K562 (cell line): Measurements from ENCODE around the gene AUNIP. TPM values are rescaled to one million over a fixed set of nuclear protein-coding genes. Genes with fewer than 3 reads are reported as not detected.

ENCODE experiments used
- E2F3 ChIP-seq: fragments of 250-450 bp; sonication (Bioruptor Pico); IDR thresholded peaks from 2 replicates; pipeline ENCODE4 v1.4.0; 2020; ENCODE audit warnings: mild to moderate bottlenecking
- GTF2E2 ChIP-seq: fragments of 200-800 bp; sonication (Bioruptor generic); IDR thresholded peaks from 2 replicates; pipeline ENCODE4 v1.6.1; 2016; ENCODE audit warnings: missing genetic modification characterization, missing compliant biosample characterization
- KDM4B ChIP-seq, 2 experiments: fragments of 450-650 bp in 1 of 2; sonication (generic) in 1 of 2; IDR thresholded peaks; 2 replicates each; pipeline ENCODE4 v1.6.1; 2016 to 2017; ENCODE audit warnings: borderline replicate concordance in 2 of 2, antibody characterized with exemption in 1 of 2, low read depth in 1 of 2, mild to moderate bottlenecking in 1 of 2
- LEF1 ChIP-seq: fragments of 450-650 bp; IDR thresholded peaks from 2 replicates; pipeline ENCODE4 v1.6.1; 2016; ENCODE audit warnings: mild to moderate bottlenecking
- POLR2B ChIP-seq: fragments of 450-650 bp; IDR thresholded peaks from 2 replicates; pipeline ENCODE4 v1.6.1; 2018; ENCODE audit warnings: low read depth; ENCODE audit not compliant: partially characterized antibody
- SIN3A ChIP-seq, 2 experiments: fragments of 150-350 bp in 1 of 2; IDR thresholded peaks; 2 replicates each; pipeline ENCODE4 v1.6.1; 2011 to 2016; ENCODE audit warnings: borderline replicate concordance in 2 of 2, low read depth in 2 of 2, low read length in 2 of 2, mild to moderate bottlenecking in 2 of 2, moderate library complexity in 2 of 2; ENCODE audit not compliant: control insufficient read depth in 1 of 2
- THRA ChIP-seq: fragments of 450-650 bp; IDR thresholded peaks from 2 replicates; pipeline ENCODE4 v1.6.1; 2017; ENCODE audit warnings: mild to moderate bottlenecking, moderate library complexity
- ZBED1 ChIP-seq: IDR thresholded peaks from 2 replicates; pipeline ENCODE4 v1.6.1; 2014
- ZBTB2 ChIP-seq: fragments of 450-650 bp; IDR thresholded peaks from 2 replicates; pipeline ENCODE4 v1.6.1; 2016; ENCODE audit warnings: antibody characterized with exemption
- polyA plus RNA-seq, 8 experiments: library from polyadenylated mRNA; depleted of rRNA in 4 of 8; stranded (reverse) in 5 of 8; unstranded in 3 of 8; fragments of >200 nt; fragmentation: Nextera tagmentation in 2 of 8; fragmentation: Illumina TruSeq in 1 of 8; extraction: Ambion mirVana in 2 of 8; extraction: Trizol in 1 of 8; gene quantifications; 2 replicates each; pipeline versions ENCODE4 v1.2.1 to v1.2.3, GENCODE V29; 2011 to 2014; ENCODE audit warnings: inconsistent platforms in 1 of 8, missing spikeins in 1 of 8
- total RNA-seq, 7 experiments: library from RNA; depleted of rRNA in 6 of 7; stranded (reverse); fragments of >200 nt in 6 of 7; fragmentation: Illumina TruSeq in 2 of 7; extraction: Trizol in 2 of 7; gene quantifications; 2 replicates each; pipeline versions ENCODE4 v1.2.1 to v1.2.3, GENCODE V29; 2011 to 2021; ENCODE audit warnings: low replicate concordance in 1 of 7
- TF ChIP-seq, protein P1 (sequence below): IDR thresholded peaks from 3 replicates; pipeline ENCODE4 v1.6.1; 2011; ENCODE audit warnings: borderline replicate concordance, mild to moderate bottlenecking, moderate library complexity; ENCODE audit not compliant: insufficient read length; ENCODE audit errors: extremely low read depth

AUNIP gene
- total and polyA plus RNA-seq, 9 of the 15 experiments (the other 6 are each of a cell fraction or from before 2014, with no cell fraction given), result 12.1 to 53.8 (median 47.1) TPM

- TF ChIP-seq GTF2E2 (tag), result no peak
- TF ChIP-seq POLR2B, result no peak
- no peak for TF ChIP-seq KDM4B (IDR thresholded peaks at IDR 0.05; ENCODE audit: borderline replicate concordance in 2 of 2, low read depth in 1 of 2)
- TF ChIP-seq, protein P1, sequence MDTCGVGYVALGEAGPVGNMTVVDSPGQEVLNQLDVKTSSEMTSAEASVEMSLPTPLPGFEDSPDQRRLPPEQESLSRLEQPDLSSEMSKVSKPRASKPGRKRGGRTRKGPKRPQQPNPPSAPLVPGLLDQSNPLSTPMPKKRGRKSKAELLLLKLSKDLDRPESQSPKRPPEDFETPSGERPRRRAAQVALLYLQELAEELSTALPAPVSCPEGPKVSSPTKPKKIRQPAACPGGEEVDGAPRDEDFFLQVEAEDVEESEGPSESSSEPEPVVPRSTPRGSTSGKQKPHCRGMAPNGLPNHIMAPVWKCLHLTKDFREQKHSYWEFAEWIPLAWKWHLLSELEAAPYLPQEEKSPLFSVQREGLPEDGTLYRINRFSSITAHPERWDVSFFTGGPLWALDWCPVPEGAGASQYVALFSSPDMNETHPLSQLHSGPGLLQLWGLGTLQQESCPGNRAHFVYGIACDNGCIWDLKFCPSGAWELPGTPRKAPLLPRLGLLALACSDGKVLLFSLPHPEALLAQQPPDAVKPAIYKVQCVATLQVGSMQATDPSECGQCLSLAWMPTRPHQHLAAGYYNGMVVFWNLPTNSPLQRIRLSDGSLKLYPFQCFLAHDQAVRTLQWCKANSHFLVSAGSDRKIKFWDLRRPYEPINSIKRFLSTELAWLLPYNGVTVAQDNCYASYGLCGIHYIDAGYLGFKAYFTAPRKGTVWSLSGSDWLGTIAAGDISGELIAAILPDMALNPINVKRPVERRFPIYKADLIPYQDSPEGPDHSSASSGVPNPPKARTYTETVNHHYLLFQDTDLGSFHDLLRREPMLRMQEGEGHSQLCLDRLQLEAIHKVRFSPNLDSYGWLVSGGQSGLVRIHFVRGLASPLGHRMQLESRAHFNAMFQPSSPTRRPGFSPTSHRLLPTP, result no peak
- no peak for TF ChIP-seq SIN3A (IDR thresholded peaks at IDR 0.05; ENCODE audit: borderline replicate concordance in 2 of 2, control insufficient read depth in 1 of 2, low read depth in 2 of 2, low read length in 2 of 2)
- no peak for TF ChIP-seq ZBTB2
- TF ChIP-seq ZBED1, result no peak
- TF ChIP-seq E2F3 (CRISPR knock-in tag), result no peak
- no peak for TF ChIP-seq THRA
- no peak for TF ChIP-seq LEF1
- TF ChIP-seq, all 486 proteins: peak for 3
Observed at GRCh38 chr1:25862785-25863485, 3.7 kb upstream of the AUNIP start (continued).
